B cell (primary cell): ENCODE results near the gene OLFM2. TPM values are rescaled to one million over a fixed set of nuclear protein-coding genes. Genes with fewer than 3 reads are reported as not detected.
"Not testable (repeated sequence)": the region's sequence is repeated elsewhere in the genome, so short reads cannot be mapped to it uniquely, and the experiment has no call there.

ENCODE experiments used
- ATAC-seq: fragments of 200-7000 bp; cut with Tn5 transposase; one replicate; pipeline ENCODE4 v1.10.0; 2021; ENCODE audit warnings: low read depth, mild to moderate bottlenecking, moderate number of reproducible peaks, moderate library complexity
- CTCF ChIA-PET: fragments of 350-600 bp; sonication (Branson Sonifier 250); formaldehyde crosslinking; loops from one replicate; lab custom pipeline; 2021; ENCODE audit warnings: antibody characterized with exemption, inconsistent platforms; lab: Charles Lee
- POLR2A ChIA-PET: fragments of 350-600 bp; sonication (Branson Sonifier 250); formaldehyde crosslinking; loops from one replicate; lab custom pipeline; 2021; ENCODE audit warnings: antibody characterized with exemption; lab: Charles Lee
- DNase-seq: peaks from one replicate; pipeline ENCODE4 v3.0.0; 2013
- H2AFZ ChIP-seq: 2 replicates; pipeline ENCODE4 v1.6.1; 2012; ENCODE audit warnings: mild to moderate bottlenecking, low read depth, low read length; ENCODE audit not compliant: insufficient read depth, poor library complexity, severe bottlenecking
- H3K27ac ChIP-seq, 2 donors: 1 replicate in 1 of 2; 2 replicates in 1 of 2; pipeline ENCODE4 v1.5.1; 2012 to 2013; ENCODE audit warnings: low read length in 2 of 2, mild to moderate bottlenecking in 2 of 2, moderate library complexity in 1 of 2
- H3K27me3 ChIP-seq, 4 experiments: fragments of 200-600 bp in 1 of 4; sonication (generic) in 1 of 4; replicated peaks in 1 of 4; 1 replicate in 2 of 4; 2 replicates in 2 of 4; pipeline versions ENCODE4 v1.6.1 to v1.7.0; 2013 to 2016; ENCODE audit warnings: low read length in 3 of 4, mild to moderate bottlenecking in 2 of 4, mixed read lengths in 1 of 4, moderate library complexity in 1 of 4; ENCODE audit not compliant: insufficient read depth in 4 of 4, control insufficient read depth in 3 of 4; ENCODE audit errors: control extremely low read depth in 1 of 4
- H3K36me3 ChIP-seq, 2 experiments: replicated peaks in 1 of 2; 1 replicate in 1 of 2; 2 replicates in 1 of 2; pipeline versions ENCODE4 v1.6.1 to v1.7.1; 2013; ENCODE audit warnings: low read length in 1 of 2; ENCODE audit not compliant: insufficient read depth in 2 of 2, control insufficient read depth in 1 of 2; ENCODE audit errors: control extremely low read depth in 1 of 2, extremely low read depth in 1 of 2
- H3K4me1 ChIP-seq, 2 donors: fragments of 200-600 bp in 1 of 2; sonication (generic) in 1 of 2; 1 replicate in 1 of 2; 2 replicates in 1 of 2; pipeline versions ENCODE4 v1.5.1 to v1.6.1; 2013 to 2017; ENCODE audit warnings: low read length in 2 of 2; ENCODE audit not compliant: control insufficient read depth in 2 of 2, insufficient read depth in 2 of 2
- H3K4me2 ChIP-seq: replicated peaks from 2 replicates; pipeline ENCODE3; 2012; ENCODE audit warnings: mild to moderate bottlenecking, low read depth, low read length; ENCODE audit not compliant: poor library complexity, severe bottlenecking
- H3K4me3 ChIP-seq, 5 experiments: fragments of 200-600 bp in 1 of 5; sonication (generic) in 1 of 5; 1 replicate in 3 of 5; 2 replicates in 2 of 5; pipeline versions ENCODE4 v1.5.1 to v1.7.0; 2011 to 2016; ENCODE audit warnings: low read length in 4 of 5, mild to moderate bottlenecking in 4 of 5, low read depth in 2 of 5, control low read depth in 1 of 5, moderate library complexity in 1 of 5; ENCODE audit not compliant: insufficient read depth in 1 of 5; ENCODE audit errors: control extremely low read depth in 1 of 5, extremely low read depth in 1 of 5
- H3K79me2 ChIP-seq: fragments of 200-600 bp; sonication (generic); one replicate; pipeline ENCODE4 v1.6.0; 2016; ENCODE audit warnings: low read length; ENCODE audit not compliant: control insufficient read depth, insufficient read depth
- H3K9ac ChIP-seq: fragments of 200-600 bp; sonication (generic); 2 replicates; pipeline ENCODE4 v1.6.1; 2017; ENCODE audit warnings: mild to moderate bottlenecking, low read length, moderate library complexity
- H3K9me3 ChIP-seq, 3 donors: one replicate each; pipeline versions ENCODE4 v1.6.1 to v1.7.1; 2013; ENCODE audit warnings: low read length in 2 of 3; ENCODE audit not compliant: control insufficient read depth in 2 of 3, insufficient read depth in 1 of 3; ENCODE audit errors: control extremely low read depth in 1 of 3
- H4K20me1 ChIP-seq: 2 replicates; pipeline ENCODE4 v1.6.0; 2012; ENCODE audit warnings: mild to moderate bottlenecking, low read length; ENCODE audit not compliant: insufficient read depth, control insufficient read depth, poor library complexity, severe bottlenecking
- H3K27ac Mint-ChIP-seq: one replicate; pipeline ENCODE4 v1.8.0; 2021; ENCODE audit warnings: mixed read lengths
- H3K27me3 Mint-ChIP-seq: one replicate; pipeline ENCODE4 v1.8.0; 2021; ENCODE audit warnings: mixed read lengths
- H3K4me1 Mint-ChIP-seq: one replicate; pipeline ENCODE4 v1.8.0; 2021; ENCODE audit warnings: mixed read lengths
- H3K4me3 Mint-ChIP-seq: one replicate; pipeline ENCODE4 v1.8.0; 2021; ENCODE audit warnings: mixed read lengths
- H3K9me3 Mint-ChIP-seq: one replicate; pipeline ENCODE4 v1.8.0; 2022; ENCODE audit warnings: mixed read lengths; ENCODE audit not compliant: insufficient read depth
- EZH2 ChIP-seq: IDR thresholded peaks from 2 replicates; pipeline ENCODE4 v1.6.1; 2012; ENCODE audit warnings: borderline replicate concordance, low read depth, mild to moderate bottlenecking, moderate library complexity, low read length; ENCODE audit not compliant: insufficient read depth, poor library complexity, severe bottlenecking
- WGBS: methylation state at CpG from one replicate; pipeline ENCODE4 v1.1.5; 2013; ENCODE audit warnings: missing lambda C conversion rate; ENCODE audit not compliant: insufficient coverage; 5-methylcytosine and 5-hydroxymethylcytosine counted together
- intact Hi-C: fragments of 100-400 bp; cut with micrococcal nuclease; formaldehyde crosslinking; loops from one replicate; pipeline ENCODE4 v1.10.0; 2022
- polyA plus RNA-seq: library from polyadenylated mRNA; depleted of rRNA; stranded (reverse); fragments of >200 nt; gene quantifications from 2 replicates; pipeline ENCODE4 v1.2.3, GENCODE V29; 2012
- total RNA-seq, 2 donors: library from RNA; stranded (reverse); fragments of 120-200 nt in 1 of 2; gene quantifications; 1 replicate in 1 of 2; 2 replicates in 1 of 2; pipeline versions ENCODE4 v1.2.3 to v1.2.4, GENCODE V29; 2013 to 2022
- TF ChIP-seq, protein P1 (sequence below): fragments of 200-600 bp; IDR thresholded peaks from one replicate; pipeline ENCODE4 v1.8.0; 2022; ENCODE audit warnings: antibody characterized with exemption, mild to moderate bottlenecking

The OLFM2 gene
- total and polyA plus RNA-seq, 2 donors (not counting 1 experiment from before 2014, with no cell fraction given), result 0.15 TPM; not detected in 1

DNA sequence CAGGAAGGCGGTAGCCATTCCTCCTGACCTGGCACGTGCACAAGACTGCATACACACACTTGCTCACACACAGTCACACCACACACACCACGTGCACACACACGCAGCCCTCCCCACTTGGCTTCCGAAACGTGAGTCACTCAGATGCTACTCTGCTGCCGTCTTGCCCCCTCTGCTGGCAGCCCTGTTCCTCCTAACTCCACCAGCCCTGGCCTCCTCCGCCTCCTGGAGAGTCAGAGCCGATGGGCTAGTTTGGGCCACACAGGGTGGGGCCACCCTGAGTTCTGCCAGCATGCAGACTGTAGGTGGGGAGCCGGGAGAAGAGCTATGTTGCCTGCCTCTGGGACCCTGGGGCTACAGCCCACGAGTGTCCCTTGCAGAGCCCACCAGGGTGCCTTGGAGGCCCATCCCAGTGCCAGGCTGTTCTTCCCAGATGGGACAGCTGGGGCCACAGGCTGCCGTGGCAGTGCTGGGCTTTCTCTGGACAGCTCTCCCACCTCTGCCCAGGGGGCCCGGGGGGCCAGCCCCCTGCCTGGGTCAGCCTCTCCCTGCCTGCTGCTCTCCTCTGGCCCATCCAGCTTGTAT lies 89.1 kb downstream of the OLFM2 start:
- peaks cover 18% of the 10 kb centered on the region for H3K79me2 ChIP-seq
- H3K4me3 ChIP-seq, result no peak overlapping the region
- H3K27me3 ChIP-seq, result no peaks in the 10 kb centered on the region
- CTCF ChIA-PET, result interaction anchor here (1.1 kb wide), 1 partner anchor 8 kb away, joined by 3 read pairs; no protein-coding TSS in a partner anchor
- H4K20me1 ChIP-seq, result peaks cover 72% of the 10 kb centered on the region
- POLR2A ChIA-PET, result no interaction called here
- no peak overlapping the region for H2AFZ ChIP-seq
- H3K4me1 ChIP-seq, result no peaks in the 10 kb centered on the region
- peaks cover 1 to 50% of the 10 kb centered on the region in 2 experiments for H3K36me3 ChIP-seq
- no peak overlapping the region for H3K27ac ChIP-seq
- H3K27me3 Mint-ChIP-seq, result no peaks in the 10 kb centered on the region
- WGBS, result 90% methylated on average over 12 of the region's 13 CpGs
- peaks cover 0 to 18% (median 0%) of the 10 kb centered on the region in 3 donors for H3K9me3 ChIP-seq
- H3K9me3 Mint-ChIP-seq, result no peaks in the 10 kb centered on the region
- no peak for TF ChIP-seq EZH2
- TF ChIP-seq, protein P1, sequence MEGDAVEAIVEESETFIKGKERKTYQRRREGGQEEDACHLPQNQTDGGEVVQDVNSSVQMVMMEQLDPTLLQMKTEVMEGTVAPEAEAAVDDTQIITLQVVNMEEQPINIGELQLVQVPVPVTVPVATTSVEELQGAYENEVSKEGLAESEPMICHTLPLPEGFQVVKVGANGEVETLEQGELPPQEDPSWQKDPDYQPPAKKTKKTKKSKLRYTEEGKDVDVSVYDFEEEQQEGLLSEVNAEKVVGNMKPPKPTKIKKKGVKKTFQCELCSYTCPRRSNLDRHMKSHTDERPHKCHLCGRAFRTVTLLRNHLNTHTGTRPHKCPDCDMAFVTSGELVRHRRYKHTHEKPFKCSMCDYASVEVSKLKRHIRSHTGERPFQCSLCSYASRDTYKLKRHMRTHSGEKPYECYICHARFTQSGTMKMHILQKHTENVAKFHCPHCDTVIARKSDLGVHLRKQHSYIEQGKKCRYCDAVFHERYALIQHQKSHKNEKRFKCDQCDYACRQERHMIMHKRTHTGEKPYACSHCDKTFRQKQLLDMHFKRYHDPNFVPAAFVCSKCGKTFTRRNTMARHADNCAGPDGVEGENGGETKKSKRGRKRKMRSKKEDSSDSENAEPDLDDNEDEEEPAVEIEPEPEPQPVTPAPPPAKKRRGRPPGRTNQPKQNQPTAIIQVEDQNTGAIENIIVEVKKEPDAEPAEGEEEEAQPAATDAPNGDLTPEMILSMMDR, result no peak
- intact Hi-C loops, result no loop called here
- no peak overlapping the region for H3K4me2 ChIP-seq
- H3K4me1 Mint-ChIP-seq, result no peaks in the 10 kb centered on the region
- no peak overlapping the region for H3K9ac ChIP-seq
- DNase-seq, result no peak
- H3K4me3 Mint-ChIP-seq, result no peak overlapping the region
- no peak for ATAC-seq
- H3K27ac Mint-ChIP-seq, result no peak overlapping the region

DNA sequence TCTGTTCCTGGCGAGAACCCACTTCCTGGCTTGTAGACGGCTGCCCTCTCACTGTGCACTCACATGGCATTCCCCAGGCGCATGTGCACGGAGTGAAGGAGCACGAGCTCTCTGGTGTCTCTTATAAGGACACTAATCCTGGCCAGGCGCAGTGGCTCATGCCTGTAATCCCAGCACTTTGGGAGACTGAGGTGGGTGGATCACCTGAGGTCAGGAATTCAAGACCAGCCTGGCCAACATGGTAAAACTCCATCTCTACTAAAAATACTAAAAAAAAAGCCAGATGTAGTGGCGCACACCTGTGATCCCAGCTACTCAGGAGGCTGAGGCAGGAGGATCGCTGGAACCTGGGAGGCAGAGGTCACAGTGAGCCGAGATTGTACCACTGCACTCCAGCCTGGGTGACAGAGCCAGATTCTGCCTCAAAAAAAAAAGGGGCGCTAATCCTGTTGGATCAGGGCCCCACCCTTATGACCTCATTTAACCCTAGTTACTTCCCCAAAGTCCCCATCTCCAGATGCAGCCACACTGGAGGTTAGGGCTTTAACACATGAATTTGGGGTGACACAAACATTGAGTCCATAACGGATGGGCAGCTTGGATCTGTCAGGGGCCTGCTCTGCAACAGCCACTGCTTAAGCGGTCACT lies 92.6 kb downstream of the OLFM2 start:
- H3K27me3 ChIP-seq, H2AFZ ChIP-seq, H3K4me1 Mint-ChIP-seq, ATAC-seq, CTCF ChIA-PET, H3K4me1 ChIP-seq, DNase-seq, H3K9me3 Mint-ChIP-seq, H3K9ac ChIP-seq, POLR2A ChIA-PET, H3K27me3 Mint-ChIP-seq, H3K4me3 ChIP-seq, H3K4me3 Mint-ChIP-seq, H3K4me2 ChIP-seq, H3K27ac Mint-ChIP-seq, intact Hi-C loops, H3K27ac ChIP-seq: not testable (repeated sequence)
- Histone ChIP-seq H3K9me3 (peaks cover 0 to 18% (median 0%) of the 10 kb centered on the region in 3 donors), H3K79me2 (peaks cover 52% of the 10 kb centered on the region), H4K20me1 (peaks cover 88% of the 10 kb centered on the region), H3K36me3 (peaks cover 1 to 75% of the 10 kb centered on the region in 2 experiments)
- WGBS, result 93% methylated on average over 9 of the region's 12 CpGs
